GM10847 (cell line): ENCODE results near the gene SYNPO.

ENCODE experiments used
- POLR2A ChIP-seq: IDR thresholded peaks from 2 replicates; pipeline ENCODE4 v1.6.1; 2011; ENCODE audit not compliant: insufficient read length; ENCODE audit errors: extremely low read depth

SYNPO gene

DNA sequence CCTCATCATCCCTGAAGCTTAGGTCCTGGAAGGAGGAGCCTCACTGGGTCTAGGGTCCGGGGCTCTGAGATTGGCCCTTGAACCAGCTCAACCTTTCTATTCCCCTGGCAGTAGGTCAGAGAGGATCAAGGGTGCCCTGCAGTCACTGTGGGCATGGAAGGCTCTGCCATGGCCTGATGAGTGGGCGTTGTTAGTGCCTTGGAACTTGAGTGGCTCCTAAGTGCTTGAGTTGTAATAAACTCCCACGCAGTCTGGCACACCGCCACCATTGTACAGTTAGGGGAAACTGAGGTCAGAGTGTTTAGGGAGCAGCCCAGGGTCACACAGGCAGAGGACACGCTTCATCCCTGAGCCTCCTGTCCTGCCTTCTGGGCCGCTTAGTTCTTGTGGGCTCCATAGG, 10.4 kb upstream of the SYNPO start:
- TF ChIP-seq POLR2A = no peak

GRCh38 chr5:150630461-150631325, 9.8 kb upstream of the SYNPO start:
- TF ChIP-seq POLR2A = no peak

DNA sequence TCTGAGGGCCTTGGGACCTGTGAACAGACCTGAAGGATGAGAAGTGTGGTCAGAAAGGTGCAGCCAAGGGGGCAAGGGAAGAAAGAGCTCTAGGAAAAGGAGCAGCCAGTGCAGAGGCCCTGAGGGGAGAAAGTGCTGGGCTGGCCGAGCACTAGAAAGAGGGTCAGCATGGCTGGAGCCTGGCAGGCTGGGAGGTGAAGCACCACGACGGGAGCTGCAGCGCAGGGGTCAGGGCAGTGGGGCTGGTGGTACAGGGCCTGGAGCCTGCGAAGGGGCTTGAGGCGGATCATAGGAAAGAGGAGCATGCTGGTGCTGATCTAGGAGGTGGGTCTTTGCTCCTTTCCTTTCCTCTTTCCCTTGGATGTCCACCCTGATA, 9.1 kb upstream of the SYNPO start:
- no peak for TF ChIP-seq POLR2A

DNA sequence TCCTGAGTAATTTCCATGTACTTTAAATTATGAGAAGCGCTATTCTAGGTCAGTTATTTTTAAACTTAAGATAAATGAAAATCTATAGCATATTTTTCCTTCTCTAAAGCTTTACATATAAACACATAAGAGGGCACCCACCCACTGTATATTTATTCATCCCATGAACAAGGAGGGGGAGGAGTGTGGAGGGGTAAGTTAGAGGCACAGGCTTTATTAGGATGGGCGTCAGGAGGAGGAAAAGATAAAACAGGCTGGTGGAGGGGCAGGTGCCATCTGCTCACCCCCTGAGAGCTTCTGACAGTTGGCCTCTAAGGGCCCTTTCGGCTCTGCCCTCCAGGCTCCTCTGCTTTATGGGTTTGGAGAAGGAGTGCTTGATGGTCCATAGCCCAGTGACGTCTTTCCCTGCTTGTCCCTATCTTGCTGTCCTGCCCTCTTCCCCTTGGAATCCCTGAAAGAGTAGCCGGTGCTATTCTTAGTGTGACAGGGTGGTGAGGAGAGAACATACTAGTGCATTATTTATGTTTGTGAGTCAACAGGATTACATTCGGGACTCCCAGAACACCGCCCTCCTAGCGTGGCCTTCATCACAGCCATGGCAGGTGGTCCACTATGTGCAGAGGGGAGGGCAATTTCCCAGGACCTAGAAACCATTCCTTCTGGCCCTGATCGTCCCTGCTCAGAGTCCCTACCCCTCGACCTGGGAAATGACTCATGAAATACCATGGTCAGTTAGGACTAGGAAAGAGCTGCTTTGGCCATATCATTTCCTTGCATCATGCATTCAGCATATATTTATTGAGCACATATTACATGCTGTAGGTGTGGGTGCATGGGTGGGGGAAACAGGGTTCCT, 7.9 kb upstream of the SYNPO start:
- TF ChIP-seq POLR2A = no peak

- TF ChIP-seq POLR2A = no peak
Measured at GRCh38 chr5:150633429-150633828, 7.0 kb upstream of the SYNPO start.

DNA sequence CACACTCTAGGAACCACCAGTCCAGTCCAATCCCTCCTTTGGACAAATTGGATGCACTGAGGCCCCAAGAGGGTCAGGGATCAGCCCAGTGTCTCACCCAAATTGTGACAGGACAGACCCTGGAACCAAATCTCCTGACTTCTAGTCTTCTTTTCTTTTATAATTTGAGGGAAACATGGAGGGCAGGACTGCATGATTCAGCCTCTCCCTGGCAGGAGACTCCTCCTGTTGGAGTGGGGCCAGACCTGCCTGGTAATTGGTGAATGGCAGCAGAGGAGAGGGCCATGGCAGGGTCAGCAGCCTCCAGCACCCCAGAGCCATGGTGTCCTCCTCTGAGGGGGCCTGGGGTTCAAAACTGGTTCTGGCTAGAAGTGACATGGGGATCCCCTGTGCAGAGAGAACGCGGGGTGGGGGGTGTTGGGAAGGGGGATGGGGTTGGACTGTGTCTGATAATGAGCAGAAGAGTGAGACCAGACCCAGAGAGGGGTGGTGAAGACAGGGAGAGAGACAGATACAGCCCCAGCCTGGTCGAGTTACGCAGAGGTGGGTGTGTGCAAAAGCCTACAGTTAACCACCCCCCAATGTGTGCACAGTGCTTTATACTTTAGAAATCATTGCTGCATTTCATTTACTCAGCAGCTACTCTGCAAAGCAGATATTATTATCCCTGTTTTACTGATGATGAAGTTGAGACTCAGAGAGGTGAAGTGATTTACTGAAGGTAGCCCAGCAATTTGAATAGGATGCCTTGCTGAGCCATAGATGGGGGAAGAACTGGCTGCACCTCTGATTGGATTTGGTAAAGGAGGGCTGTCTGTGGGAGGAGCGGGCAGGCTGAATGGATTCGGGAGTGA, 3.8 kb upstream of the SYNPO start:
- no peak for TF ChIP-seq POLR2A

DNA sequence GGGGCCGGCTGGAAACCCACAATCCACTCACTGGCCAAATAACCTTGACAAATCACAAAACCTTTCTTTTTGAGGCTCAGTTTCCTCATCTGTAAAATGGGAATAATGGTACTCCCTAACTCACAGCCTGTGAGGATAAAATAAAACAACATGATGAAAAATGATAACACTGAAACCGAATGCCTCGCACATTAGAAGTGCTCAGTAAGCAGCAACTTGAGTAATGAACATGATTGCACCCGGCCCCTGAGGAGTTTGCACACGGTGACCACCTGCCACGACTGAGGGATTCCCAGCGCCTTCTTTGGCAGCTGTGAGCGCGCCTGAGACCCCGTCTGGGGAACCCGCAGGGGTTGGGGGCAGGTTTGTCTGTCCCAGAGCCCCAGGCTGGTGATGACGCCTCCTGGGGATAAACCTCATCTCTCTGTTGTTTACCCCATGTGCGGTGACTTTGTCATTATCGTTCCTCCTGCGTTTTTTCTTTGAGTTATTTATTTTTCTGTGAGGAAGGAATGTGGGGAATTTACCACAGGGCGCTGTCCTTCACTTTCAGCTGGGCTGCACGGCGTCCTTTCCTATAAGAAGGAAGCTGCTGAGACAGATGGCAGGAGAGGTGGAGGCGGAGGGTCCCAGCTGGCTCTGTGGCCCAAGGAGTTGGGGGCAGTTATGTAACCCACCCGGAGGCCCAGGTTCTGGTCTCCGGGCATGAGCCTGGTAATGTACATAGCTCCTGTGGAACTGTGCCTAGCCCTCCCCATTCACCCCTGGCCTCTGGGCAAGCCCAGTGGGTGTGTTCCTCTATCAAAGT, 3.0 kb upstream of the SYNPO start:
- no peak for TF ChIP-seq POLR2A

GRCh38 chr5:150638053-150638444, 2.4 kb upstream of the SYNPO start:
- TF ChIP-seq POLR2A = no peak

GRCh38 chr5:150638488-150639376, 1.7 kb upstream of the SYNPO start:
- TF ChIP-seq POLR2A = no peak

GRCh38 chr5:150639377-150639692, 1.1 kb upstream of the SYNPO start:
- no peak for TF ChIP-seq POLR2A

DNA sequence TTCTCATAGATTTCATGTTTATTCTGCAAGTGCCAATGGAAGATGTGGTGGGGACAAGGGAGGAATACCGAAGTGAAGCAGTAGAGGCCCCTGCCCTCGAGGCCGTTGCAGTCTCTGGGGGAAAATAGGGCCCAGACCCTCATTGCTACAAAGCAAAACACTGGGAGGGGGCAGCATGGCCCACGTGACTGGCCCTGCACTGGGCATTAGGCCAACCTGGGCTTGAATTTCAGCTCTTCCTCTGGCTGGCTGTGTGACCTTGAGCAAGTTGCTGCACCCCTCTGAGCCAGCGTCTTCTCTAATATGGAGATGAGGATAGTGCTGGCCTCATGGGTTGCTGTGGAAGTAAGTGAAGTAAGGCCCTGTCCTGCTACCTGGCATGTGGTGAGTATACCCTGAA, 709 bp upstream of the SYNPO start:
- TF ChIP-seq POLR2A = no peak

DNA sequence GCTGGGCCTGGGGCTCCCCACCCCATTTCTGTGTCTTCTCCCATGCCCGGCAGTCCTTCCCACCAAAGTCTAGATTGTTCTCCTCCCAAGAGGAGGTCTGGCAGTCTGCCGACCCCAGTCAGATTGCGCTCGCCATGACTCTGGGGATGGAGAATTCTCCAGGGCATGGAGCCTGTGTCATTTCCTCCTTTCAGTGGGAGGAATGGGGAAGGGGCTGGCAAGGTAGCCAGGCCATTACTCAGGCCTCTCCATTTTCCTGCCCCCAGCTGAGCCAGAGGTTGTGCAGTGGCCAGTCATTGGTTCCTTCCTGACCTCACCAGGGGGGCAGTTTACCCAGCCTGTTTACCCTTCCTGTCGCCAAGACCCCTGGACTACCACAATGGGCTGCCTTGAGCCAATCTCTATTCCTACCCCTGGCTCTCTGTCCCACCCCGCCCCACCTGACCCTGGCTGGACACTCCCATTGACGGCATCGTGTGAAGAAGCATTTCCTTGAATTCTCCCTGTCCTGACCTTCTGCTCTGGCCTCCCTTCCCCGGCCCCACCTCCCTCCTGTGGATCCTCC, 628 bp downstream of the SYNPO start:
- TF ChIP-seq POLR2A = no peak

DNA sequence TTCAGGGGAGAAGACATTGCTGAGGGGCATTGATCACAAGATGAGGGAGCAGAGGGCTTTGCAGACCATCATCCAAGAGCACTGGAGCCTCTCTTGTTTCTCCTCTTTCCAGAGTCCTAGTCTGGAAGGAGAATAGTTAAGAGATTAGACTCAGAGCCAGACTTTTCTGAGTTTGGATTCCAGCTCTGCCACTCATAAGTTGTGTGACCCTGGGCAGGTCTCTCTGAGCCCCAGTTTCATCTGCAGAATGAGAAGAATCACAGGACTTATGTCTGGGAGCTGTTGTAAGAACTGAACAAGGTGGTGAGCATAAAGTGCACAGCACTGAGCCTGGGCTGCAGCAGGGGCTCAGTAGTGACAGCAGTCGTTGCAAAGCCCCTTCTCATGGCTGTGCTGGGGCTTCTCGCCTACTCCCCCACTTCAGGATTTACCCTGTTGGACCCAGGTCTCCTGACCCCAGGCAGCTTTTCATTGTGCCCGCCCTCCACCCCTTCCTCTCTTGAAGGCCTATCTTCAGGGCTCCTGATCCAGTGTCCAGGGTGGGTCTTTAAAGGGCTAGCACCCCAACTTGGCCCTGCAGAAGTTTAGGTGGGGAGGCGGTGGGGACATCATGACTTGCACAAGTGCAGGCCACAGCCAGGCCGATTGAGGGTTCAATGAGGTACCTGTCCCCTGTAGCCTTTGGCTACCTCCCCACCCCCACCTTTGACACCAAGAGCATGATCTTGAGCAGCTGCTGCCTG, 1.5 kb downstream of the SYNPO start:
- no peak for TF ChIP-seq POLR2A
